Fibroblast of the aortic adventitia (primary cell): Measurements from ENCODE around the gene OR6K6. TPM values are rescaled to one million over a fixed set of nuclear protein-coding genes. Genes with fewer than 3 reads are reported as not detected.

Source experiments
- DNase-seq: peaks from one replicate; pipeline ENCODE4 v3.0.0-alpha.2; 2010; ENCODE audit warnings: low read depth
- H3K4me3 ChIP-seq: 2 replicates; pipeline ENCODE4 v1.5.1; 2011; ENCODE audit warnings: low read depth, mild to moderate bottlenecking, control low read depth, low read length, moderate library complexity
- CTCF ChIP-seq: IDR thresholded peaks from 2 replicates; pipeline ENCODE4 v1.5.1; 2011; ENCODE audit warnings: mild to moderate bottlenecking, low read length, control low read depth, inconsistent platforms; ENCODE audit not compliant: insufficient read depth
- total RNA-seq: library from RNA; depleted of rRNA; stranded (reverse); fragments of >200 nt; gene quantifications from 2 replicates; pipeline ENCODE4 v1.2.3, GENCODE V29; 2012; ENCODE audit warnings: low replicate concordance

OR6K6 gene
- not detected in 2 replicates for total RNA-seq

GRCh38 chr1:158754420-158754819 is at the start of gene OR6K6:
OR6K6 (plus strand) TSS chr1:158754720; CDS start chr1:158754888, 168 bp downstream.
- no peak within 1 kb of the TSS for H3K4me3 ChIP-seq
- no peak for DNase-seq
- TF ChIP-seq CTCF = no peak

GRCh38 chr1:158706096-158706495 is 48.4 kb upstream of the OR6K6 start:
- DNase-seq = no peak
- H3K4me3 ChIP-seq = no peak overlapping the region
- TF ChIP-seq CTCF = no peak

GRCh38 chr1:158711098-158711497 is 43.4 kb upstream of the OR6K6 start:
- TF ChIP-seq CTCF = no peak
- no peak for DNase-seq
- H3K4me3 ChIP-seq = no peak overlapping the region

GRCh38 chr1:158714754-158715153 is 39.8 kb upstream of the OR6K6 start:
- TF ChIP-seq CTCF = no peak
- no peak overlapping the region for H3K4me3 ChIP-seq
- DNase-seq = no peak

- no peak for TF ChIP-seq CTCF
- H3K4me3 ChIP-seq = no peak overlapping the region
- DNase-seq = no peak
Observed at GRCh38 chr1:158716335-158716734, 38.2 kb upstream of the OR6K6 start.

GRCh38 chr1:158717344-158717743 is 37.2 kb upstream of the OR6K6 start:
- no peak for DNase-seq
- no peak for TF ChIP-seq CTCF
- no peak overlapping the region for H3K4me3 ChIP-seq

- no peak for TF ChIP-seq CTCF
- H3K4me3 ChIP-seq = no peak overlapping the region
- no peak for DNase-seq
Observed at GRCh38 chr1:158719664-158720063, 34.9 kb upstream of the OR6K6 start.
